Vagina (tissue), 2 donors: ENCODE measurements around the gene LRRC9. TPM values are rescaled to one million over a fixed set of nuclear protein-coding genes. Genes with fewer than 3 reads are reported as not detected.
"Not testable (repeated sequence)": the region's sequence is repeated elsewhere in the genome, so short reads cannot be mapped to it uniquely, and the experiment has no call there.

ENCODE experiments used
- DNase-seq, 2 donors: peaks; one replicate each; pipeline ENCODE4 v3.0.0-alpha.2; 2017; ENCODE audit errors: extremely low spot score in 2 of 2
- H3K27ac ChIP-seq: fragments of 200-600 bp; sonication (generic); one replicate; pipeline ENCODE4 v1.5.1; 2019
- H3K27me3 ChIP-seq: fragments of 200-600 bp; sonication (generic); one replicate; pipeline ENCODE4 v1.5.1; 2019
- H3K36me3 ChIP-seq, 2 donors: fragments of 200-600 bp; sonication (generic); one replicate each; pipeline ENCODE4 v1.5.1; 2017 to 2019
- H3K4me1 ChIP-seq: fragments of 200-600 bp; sonication (generic); one replicate; pipeline ENCODE4 v1.5.1; 2019
- H3K4me3 ChIP-seq, 2 donors: fragments of 200-600 bp; sonication (generic); 1 replicate in 1 of 2; 2 replicates in 1 of 2; pipeline ENCODE4 v1.5.1; 2016 to 2019
- H3K9me3 ChIP-seq: fragments of 200-600 bp; sonication (generic); one replicate; pipeline ENCODE4 v1.5.1; 2019
- POLR2A ChIP-seq, 2 donors: fragments of 450-650 bp; IDR thresholded peaks; one replicate each; pipeline ENCODE4 v1.6.1; 2017; ENCODE audit warnings: antibody characterized with exemption in 2 of 2, mild to moderate bottlenecking in 2 of 2, moderate library complexity in 2 of 2
- POLR2AphosphoS5 ChIP-seq, 2 donors: sonication (generic); formaldehyde crosslinking; IDR thresholded peaks; one replicate each; pipeline ENCODE4 v1.9.0; 2017; ENCODE audit warnings: antibody characterized with exemption in 2 of 2, mild to moderate bottlenecking in 2 of 2, low read depth in 1 of 2; ENCODE audit not compliant: insufficient read depth in 1 of 2
- intact Hi-C: fragments of 100-400 bp; cut with DNase I; formaldehyde crosslinking; loops from one replicate; pipeline ENCODE4 v1.15.1; 2023
- total RNA-seq: library from RNA; depleted of rRNA; stranded (reverse); fragments of >200 nt; gene quantifications from one replicate; pipeline ENCODE4 v1.2.3, GENCODE V29; 2016
- TF ChIP-seq, protein P1 (sequence below), 3 experiments: fragments of 450-650 bp in 2 of 3; fragments of 200-600 bp in 1 of 3; sonication (generic) in 1 of 3; IDR thresholded peaks; one replicate each; pipeline ENCODE4 v1.5.1; 2017 to 2019; ENCODE audit warnings: antibody characterized with exemption in 3 of 3, mild to moderate bottlenecking in 2 of 3, moderate library complexity in 2 of 3

Gene LRRC9
- total RNA-seq, 1 donor from 2014 or later = 3.2 TPM

- H3K9me3 ChIP-seq = no peaks in the 10 kb centered on the region
- no peak for DNase-seq
- no peaks in the 10 kb centered on the region for H3K4me1 ChIP-seq
- no peaks in the 10 kb centered on the region for H3K27me3 ChIP-seq
- H3K4me3 ChIP-seq = no peak overlapping the region
- TF ChIP-seq POLR2A (IDR thresholded peaks at IDR 0.05) (no peak), POLR2AphosphoS5 (IDR thresholded peaks at IDR 0.05; ENCODE audit: insufficient read depth in 1 of 2, low read depth in 1 of 2) (no peak)
- TF ChIP-seq, protein P1, sequence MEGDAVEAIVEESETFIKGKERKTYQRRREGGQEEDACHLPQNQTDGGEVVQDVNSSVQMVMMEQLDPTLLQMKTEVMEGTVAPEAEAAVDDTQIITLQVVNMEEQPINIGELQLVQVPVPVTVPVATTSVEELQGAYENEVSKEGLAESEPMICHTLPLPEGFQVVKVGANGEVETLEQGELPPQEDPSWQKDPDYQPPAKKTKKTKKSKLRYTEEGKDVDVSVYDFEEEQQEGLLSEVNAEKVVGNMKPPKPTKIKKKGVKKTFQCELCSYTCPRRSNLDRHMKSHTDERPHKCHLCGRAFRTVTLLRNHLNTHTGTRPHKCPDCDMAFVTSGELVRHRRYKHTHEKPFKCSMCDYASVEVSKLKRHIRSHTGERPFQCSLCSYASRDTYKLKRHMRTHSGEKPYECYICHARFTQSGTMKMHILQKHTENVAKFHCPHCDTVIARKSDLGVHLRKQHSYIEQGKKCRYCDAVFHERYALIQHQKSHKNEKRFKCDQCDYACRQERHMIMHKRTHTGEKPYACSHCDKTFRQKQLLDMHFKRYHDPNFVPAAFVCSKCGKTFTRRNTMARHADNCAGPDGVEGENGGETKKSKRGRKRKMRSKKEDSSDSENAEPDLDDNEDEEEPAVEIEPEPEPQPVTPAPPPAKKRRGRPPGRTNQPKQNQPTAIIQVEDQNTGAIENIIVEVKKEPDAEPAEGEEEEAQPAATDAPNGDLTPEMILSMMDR (IDR thresholded peaks at IDR 0.05) = no peak
- H3K36me3 ChIP-seq = no peaks in the 10 kb centered on the region
- H3K27ac ChIP-seq = no peak overlapping the region
- intact Hi-C loops = no loop called here
Observed at GRCh38 chr14:60014402-60014801, 94.5 kb downstream of the LRRC9 start.

- Histone ChIP-seq H3K36me3 (no peaks in the 10 kb centered on the region), H3K4me3 (no peak overlapping the region), H3K9me3 (no peaks in the 10 kb centered on the region), H3K27me3 (no peaks in the 10 kb centered on the region), H3K4me1 (no peaks in the 10 kb centered on the region), H3K27ac (no peak overlapping the region)
- DNase-seq = no peak
- intact Hi-C loops = no loop called here
- TF ChIP-seq, protein P1 (IDR thresholded peaks at IDR 0.05) = no peak
- TF ChIP-seq POLR2A (IDR thresholded peaks at IDR 0.05) = no peak
- no peak for TF ChIP-seq POLR2AphosphoS5 (IDR thresholded peaks at IDR 0.05; ENCODE audit: insufficient read depth in 1 of 2, low read depth in 1 of 2)
Observed at GRCh38 chr14:60021619-60022018, 101.7 kb downstream of the LRRC9 start.

- no peak for DNase-seq
- Histone ChIP-seq H3K36me3 (no peaks in the 10 kb centered on the region), H3K27ac (no peak overlapping the region), H3K4me3 (no peak overlapping the region), H3K27me3 (no peaks in the 10 kb centered on the region), H3K9me3 (no peaks in the 10 kb centered on the region), H3K4me1 (no peaks in the 10 kb centered on the region)
- TF ChIP-seq, protein P1 (IDR thresholded peaks at IDR 0.05) = no peak
- TF ChIP-seq POLR2A (IDR thresholded peaks at IDR 0.05) (no peak), POLR2AphosphoS5 (IDR thresholded peaks at IDR 0.05; ENCODE audit: insufficient read depth in 1 of 2, low read depth in 1 of 2) (no peak)
- intact Hi-C loops = no loop called here
Observed at GRCh38 chr14:60025571-60025970, 105.6 kb downstream of the LRRC9 start.

- no peak overlapping the region for H3K4me3 ChIP-seq
- DNase-seq = no peak
- intact Hi-C loops = no loop called here
- no peaks in the 10 kb centered on the region for H3K36me3 ChIP-seq
- TF ChIP-seq, protein P1 (IDR thresholded peaks at IDR 0.05) = no peak
- TF ChIP-seq POLR2AphosphoS5 (IDR thresholded peaks at IDR 0.05; ENCODE audit: insufficient read depth in 1 of 2, low read depth in 1 of 2) (no peak), POLR2A (IDR thresholded peaks at IDR 0.05) (no peak)
- no peaks in the 10 kb centered on the region for H3K9me3 ChIP-seq
- H3K27ac ChIP-seq = no peak overlapping the region
- no peaks in the 10 kb centered on the region for H3K27me3 ChIP-seq
- H3K4me1 ChIP-seq = no peaks in the 10 kb centered on the region
Observed at GRCh38 chr14:60035177-60035576, 115.2 kb downstream of the LRRC9 start.

GRCh38 chr14:60047976-60048375 lies 128.0 kb downstream of the LRRC9 start:
- intact Hi-C loops, H3K4me3 ChIP-seq, H3K27me3 ChIP-seq, H3K27ac ChIP-seq, H3K36me3 ChIP-seq, H3K4me1 ChIP-seq, H3K9me3 ChIP-seq, DNase-seq: not testable (repeated sequence)
